GM12878 (cell line): ENCODE measurements around the gene PI4KA. TPM values are rescaled to one million over a fixed set of nuclear protein-coding genes. Genes with fewer than 3 reads are reported as not detected.

Source experiments
- ATAC-seq: fragments of 200-7000 bp; cut with Tn5 transposase; 3 replicates; pipeline ENCODE4 v1.9.1; 2020; ENCODE audit warnings: mild to moderate bottlenecking, moderate library complexity
- BruUV-seq: library from RNA; stranded (reverse); fragments of 400-500 nt; replicated peaks from 2 replicates; lab custom pipeline; 2021; lab: Mats Ljungman, UMichigan
- CTCF ChIA-PET: fragments of 300-600 bp; sonication (Branson Sonifier 250); formaldehyde crosslinking; extraction: SDS; loops from one replicate; lab custom pipeline; 2021; ENCODE audit warnings: inconsistent platforms; lab: Yijun Ruan, JAX
- POLR2A ChIA-PET: fragments of 350-600 bp; formaldehyde crosslinking; extraction: SDS; loops from one replicate; lab custom pipeline; 2021; ENCODE audit warnings: inconsistent platforms; lab: Charles Lee
- RAD21 ChIA-PET: fragments of 300-600 bp; sonication (Branson Sonifier 250); formaldehyde crosslinking; loops from one replicate; lab custom pipeline; 2023; ENCODE audit warnings: antibody characterized with exemption; ENCODE audit not compliant: unreplicated experiment; lab: Charles Lee
- SMC1A ChIA-PET: fragments of 300-600 bp; sonication (Branson Sonifier 250); formaldehyde crosslinking; loops from one replicate; lab custom pipeline; 2023; ENCODE audit not compliant: unreplicated experiment, uncharacterized antibody; lab: Charles Lee
- DNase-seq: peaks from one replicate; pipeline ENCODE4 v3.0.0-alpha.2; 2011; ENCODE audit warnings: low read depth, low spot score
- FAIRE-seq: peaks from 3 replicates; lab custom pipeline; 2011; peaks lifted over from hg19 to GRCh38; lab: Jason Lieb, UNC
- H2AFZ ChIP-seq: 2 replicates; pipeline ENCODE4 v1.6.0; 2011; ENCODE audit warnings: low read depth, low read length, control low read depth; ENCODE audit not compliant: control insufficient read depth
- H3K27ac ChIP-seq: 2 replicates; pipeline ENCODE4 v1.5.1; 2011; ENCODE audit warnings: control low read depth; ENCODE audit not compliant: control insufficient read depth, insufficient read depth
- H3K27me3 ChIP-seq, 2 experiments: replicated peaks in 1 of 2; 2 replicates each; pipeline versions ENCODE4 v1.6.0 to v1.6.1; 2011; ENCODE audit warnings: low read length in 1 of 2; ENCODE audit not compliant: control insufficient read depth in 2 of 2, insufficient read depth in 2 of 2
- H3K36me3 ChIP-seq, 2 experiments: 2 replicates each; pipeline ENCODE4 v1.5.1; 2011; ENCODE audit warnings: low read length in 1 of 2; ENCODE audit not compliant: control insufficient read depth in 2 of 2, insufficient read depth in 2 of 2
- H3K4me1 ChIP-seq: 2 replicates; pipeline ENCODE4 v1.6.1; 2011; ENCODE audit warnings: mild to moderate bottlenecking, low read length, moderate library complexity, mixed read lengths; ENCODE audit not compliant: control insufficient read depth, insufficient read depth
- H3K4me2 ChIP-seq: 2 replicates; pipeline ENCODE4 v1.6.0; 2011; ENCODE audit warnings: control low read depth; ENCODE audit not compliant: control insufficient read depth, insufficient read depth
- H3K4me3 ChIP-seq: fragments of 200-600 bp; sonication (generic); 2 replicates; pipeline ENCODE4 v1.5.1; 2016
- H3K79me2 ChIP-seq: 2 replicates; pipeline ENCODE4 v1.6.0; 2011; ENCODE audit warnings: low read length; ENCODE audit not compliant: control insufficient read depth, insufficient read depth
- H3K9ac ChIP-seq: 2 replicates; pipeline ENCODE4 v1.8.0; 2011; ENCODE audit warnings: low read length, control low read depth, mixed read lengths; ENCODE audit not compliant: control insufficient read depth, insufficient read depth
- H3K9me3 ChIP-seq: replicated peaks from 3 replicates; pipeline ENCODE4 v1.5.1; 2011; ENCODE audit warnings: mild to moderate bottlenecking, low read length; ENCODE audit not compliant: control insufficient read depth, insufficient read depth
- H4K20me1 ChIP-seq: 2 replicates; pipeline ENCODE4 v1.6.0; 2011; ENCODE audit not compliant: control insufficient read depth, insufficient read depth
- EP300 ChIP-seq, 2 experiments: fragments of 150-350 bp in 1 of 2; IDR thresholded peaks; 2 replicates each; pipeline ENCODE4 v1.6.1; 2011 to 2012; ENCODE audit warnings: low read depth in 2 of 2, low read length in 2 of 2, borderline replicate concordance in 1 of 2, improper control_type of control experiment in 1 of 2, inconsistent platforms in 1 of 2; ENCODE audit not compliant: control insufficient read depth in 1 of 2
- ETV6 ChIP-seq, 2 experiments: fragments of 450-650 bp in 1 of 2; IDR thresholded peaks in 1 of 2; conservative IDR thresholded peaks in 1 of 2; 2 replicates each; pipeline ENCODE4 v1.6.1; 2014; ENCODE audit warnings: antibody characterized with exemption in 1 of 2, borderline replicate concordance in 1 of 2, low read depth in 1 of 2, mild to moderate bottlenecking in 1 of 2, moderate library complexity in 1 of 2
- FOXM1 ChIP-seq: IDR thresholded peaks from 2 replicates; pipeline ENCODE4 v1.6.1; 2012; ENCODE audit warnings: low read depth, mild to moderate bottlenecking, inconsistent platforms, low read length, moderate library complexity
- PAX8 ChIP-seq: fragments of 450-650 bp; IDR thresholded peaks from 2 replicates; pipeline ENCODE4 v1.6.1; 2017; ENCODE audit warnings: mild to moderate bottlenecking, moderate library complexity
- POLR2AphosphoS5 ChIP-seq: IDR thresholded peaks from 2 replicates; pipeline ENCODE4 v1.6.1; 2011; ENCODE audit warnings: mild to moderate bottlenecking, low read length, inconsistent platforms
- RAD51 ChIP-seq: fragments of 450-650 bp; IDR thresholded peaks from 2 replicates; pipeline ENCODE4 v1.6.1; 2016; ENCODE audit warnings: moderate library complexity, mild to moderate bottlenecking, inconsistent platforms
- RUNX3 ChIP-seq: IDR thresholded peaks from 2 replicates; pipeline ENCODE4 v1.6.1; 2012; ENCODE audit warnings: low read length, inconsistent platforms
- SKIL ChIP-seq: fragments of 450-650 bp; IDR thresholded peaks from 2 replicates; pipeline ENCODE4 v1.6.1; 2017; ENCODE audit warnings: mild to moderate bottlenecking, low read depth, inconsistent platforms; ENCODE audit not compliant: poor library complexity, severe bottlenecking
- SMAD5 ChIP-seq: IDR thresholded peaks from 2 replicates; pipeline ENCODE4 v1.6.1; 2016; ENCODE audit warnings: antibody characterized with exemption, low read depth
- SMC3 ChIP-seq: IDR thresholded peaks from 2 replicates; pipeline ENCODE4 v1.6.1; 2011; ENCODE audit warnings: low read length, improper control_type of control experiment, borderline replicate concordance
- SP1 ChIP-seq: IDR thresholded peaks from one replicate; pipeline ENCODE4 v1.6.1; 2011; ENCODE audit warnings: low read depth, low read length
- STAT1 ChIP-seq: fragments of 450-650 bp; conservative IDR thresholded peaks from 2 replicates; pipeline ENCODE4 v1.6.1; 2014; ENCODE audit warnings: antibody characterized with exemption, mild to moderate bottlenecking
- TBL1XR1 ChIP-seq: IDR thresholded peaks from 2 replicates; pipeline ENCODE4 v1.6.1; 2012; ENCODE audit warnings: low read depth, low read length, improper control_type of control experiment
- WGBS: methylation state at CpG from one replicate; pipeline ENCODE4 v1.1.6; 2016; ENCODE audit warnings: low lambda C conversion rate; ENCODE audit not compliant: insufficient replicate concordance, insufficient coverage; ENCODE audit errors: missing lambda C conversion rate; 5-methylcytosine and 5-hydroxymethylcytosine counted together
- in situ Hi-C: fragments of 300-500 bp; cut with MboI; formaldehyde crosslinking; loops from 9 replicates; pipeline ENCODE4 v1.14.3; 2018; ENCODE audit warnings: mixed read lengths
- intact Hi-C: fragments of 100-400 bp; cut with micrococcal nuclease; formaldehyde crosslinking; loops from one replicate; pipeline ENCODE4 v1.14.2; 2022; ENCODE audit not compliant: unreplicated experiment
- polyA plus RNA-seq, 11 experiments: library from polyadenylated mRNA; depleted of rRNA in 4 of 11; unstranded in 6 of 11; stranded (reverse) in 5 of 11; fragments of >200 nt; fragmentation: Nextera tagmentation in 4 of 11; fragmentation: Illumina TruSeq in 1 of 11; extraction: Ambion mirVana in 4 of 11; extraction: Trizol in 1 of 11; gene quantifications; 1 replicate in 1 of 11; 2 replicates in 10 of 11; pipeline versions ENCODE4 v1.2.1 to v1.2.3, GENCODE V29; 2011 to 2016; ENCODE audit warnings: inconsistent platforms in 2 of 11, missing spikeins in 2 of 11, low read depth in 1 of 11
- total RNA-seq, 4 experiments: library from RNA; depleted of rRNA in 3 of 4; stranded (reverse); fragments of >200 nt in 3 of 4; fragmentation: Illumina TruSeq in 1 of 4; extraction: Trizol in 1 of 4; gene quantifications; 2 replicates each; pipeline versions ENCODE4 v1.2.1 to v1.2.3, GENCODE V29; 2013 to 2021
- TF ChIP-seq, protein P1 (sequence below): IDR thresholded peaks from 2 replicates; pipeline ENCODE4 v1.6.1; 2012; ENCODE audit warnings: low read depth, low read length, improper control_type of control experiment
- TF ChIP-seq, protein P2 (sequence below): fragments of 450-650 bp; IDR thresholded peaks from 2 replicates; pipeline ENCODE4 v1.6.1; 2017; ENCODE audit warnings: mild to moderate bottlenecking
- TF ChIP-seq, protein P3 (sequence below): fragments of 450-650 bp; IDR thresholded peaks from 2 replicates; pipeline ENCODE4 v1.6.1; 2017; ENCODE audit warnings: antibody characterized with exemption, mild to moderate bottlenecking, moderate library complexity

The PI4KA gene
- total and polyA plus RNA-seq, 10 of the 15 experiments (the other 5 are each of a cell fraction or from before 2014, with no cell fraction given) = 4.2 to 78.4 (median 42.1) TPM

- H3K79me2 ChIP-seq = no peaks in the 10 kb centered on the region
- H3K9me3 ChIP-seq = no peaks in the 10 kb centered on the region; the same call in 2 of the 3 replicates
- no peak overlapping the region for H3K9ac ChIP-seq
- no peaks in the 10 kb centered on the region for H3K36me3 ChIP-seq
- 24% methylated on average over 1 of the region's 1 CpG for WGBS
- H4K20me1 ChIP-seq = no peaks in the 10 kb centered on the region
- H3K27ac ChIP-seq = no peak overlapping the region
- POLR2A ChIA-PET = interaction anchor here (0.5 to 0.6 kb wide), 2 partner anchors 280 to 1351 kb away, joined by 3 to 4 read pairs; no protein-coding TSS in a partner anchor
- no peaks in the 10 kb centered on the region for H3K4me1 ChIP-seq
- ATAC-seq (no peak), FAIRE-seq (no peak), DNase-seq (no peak)
- SMC1A ChIA-PET = no interaction called here
- intact Hi-C loops (no loop called here), in situ Hi-C loops (no loop called here)
- H3K27me3 ChIP-seq = no peaks in the 10 kb centered on the region
- H3K4me2 ChIP-seq = no peak overlapping the region
- CTCF ChIA-PET = interaction anchor here (0.7 kb wide), 1 partner anchor 69 kb away, joined by 3 read pairs; no protein-coding TSS in a partner anchor
- no peak overlapping the region for H2AFZ ChIP-seq
- BruUV-seq = no TSS peak
- H3K4me3 ChIP-seq = no peak overlapping the region
- RAD21 ChIA-PET = no interaction called here
- TF ChIP-seq, protein P1, sequence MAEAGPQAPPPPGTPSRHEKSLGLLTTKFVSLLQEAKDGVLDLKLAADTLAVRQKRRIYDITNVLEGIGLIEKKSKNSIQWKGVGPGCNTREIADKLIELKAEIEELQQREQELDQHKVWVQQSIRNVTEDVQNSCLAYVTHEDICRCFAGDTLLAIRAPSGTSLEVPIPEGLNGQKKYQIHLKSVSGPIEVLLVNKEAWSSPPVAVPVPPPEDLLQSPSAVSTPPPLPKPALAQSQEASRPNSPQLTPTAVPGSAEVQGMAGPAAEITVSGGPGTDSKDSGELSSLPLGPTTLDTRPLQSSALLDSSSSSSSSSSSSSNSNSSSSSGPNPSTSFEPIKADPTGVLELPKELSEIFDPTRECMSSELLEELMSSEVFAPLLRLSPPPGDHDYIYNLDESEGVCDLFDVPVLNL = no peak
- TF ChIP-seq PAX8 (no peak), POLR2AphosphoS5 (no peak), SP1 (no peak), RUNX3 (no peak), SMC3 (no peak), SMAD5 (no peak), RAD51 (no peak), TBL1XR1 (no peak), EP300 (IDR thresholded peaks at IDR 0.05; ENCODE audit: borderline replicate concordance in 1 of 2, control insufficient read depth in 1 of 2, low read depth in 2 of 2, low read length in 2 of 2) (no peak), ETV6 (conservative IDR thresholded peaks at IDR 0.05 in 1 of 2, IDR thresholded peaks at IDR 0.05 in 1 of 2; ENCODE audit: borderline replicate concordance in 1 of 2, low read depth in 1 of 2) (no peak), SKIL (no peak), FOXM1 (no peak), STAT1 (no peak)
- TF ChIP-seq, protein P2, sequence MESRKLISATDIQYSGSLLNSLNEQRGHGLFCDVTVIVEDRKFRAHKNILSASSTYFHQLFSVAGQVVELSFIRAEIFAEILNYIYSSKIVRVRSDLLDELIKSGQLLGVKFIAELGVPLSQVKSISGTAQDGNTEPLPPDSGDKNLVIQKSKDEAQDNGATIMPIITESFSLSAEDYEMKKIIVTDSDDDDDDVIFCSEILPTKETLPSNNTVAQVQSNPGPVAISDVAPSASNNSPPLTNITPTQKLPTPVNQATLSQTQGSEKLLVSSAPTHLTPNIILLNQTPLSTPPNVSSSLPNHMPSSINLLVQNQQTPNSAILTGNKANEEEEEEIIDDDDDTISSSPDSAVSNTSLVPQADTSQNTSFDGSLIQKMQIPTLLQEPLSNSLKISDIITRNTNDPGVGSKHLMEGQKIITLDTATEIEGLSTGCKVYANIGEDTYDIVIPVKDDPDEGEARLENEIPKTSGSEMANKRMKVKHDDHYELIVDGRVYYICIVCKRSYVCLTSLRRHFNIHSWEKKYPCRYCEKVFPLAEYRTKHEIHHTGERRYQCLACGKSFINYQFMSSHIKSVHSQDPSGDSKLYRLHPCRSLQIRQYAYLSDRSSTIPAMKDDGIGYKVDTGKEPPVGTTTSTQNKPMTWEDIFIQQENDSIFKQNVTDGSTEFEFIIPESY = no peak
- TF ChIP-seq, protein P3, sequence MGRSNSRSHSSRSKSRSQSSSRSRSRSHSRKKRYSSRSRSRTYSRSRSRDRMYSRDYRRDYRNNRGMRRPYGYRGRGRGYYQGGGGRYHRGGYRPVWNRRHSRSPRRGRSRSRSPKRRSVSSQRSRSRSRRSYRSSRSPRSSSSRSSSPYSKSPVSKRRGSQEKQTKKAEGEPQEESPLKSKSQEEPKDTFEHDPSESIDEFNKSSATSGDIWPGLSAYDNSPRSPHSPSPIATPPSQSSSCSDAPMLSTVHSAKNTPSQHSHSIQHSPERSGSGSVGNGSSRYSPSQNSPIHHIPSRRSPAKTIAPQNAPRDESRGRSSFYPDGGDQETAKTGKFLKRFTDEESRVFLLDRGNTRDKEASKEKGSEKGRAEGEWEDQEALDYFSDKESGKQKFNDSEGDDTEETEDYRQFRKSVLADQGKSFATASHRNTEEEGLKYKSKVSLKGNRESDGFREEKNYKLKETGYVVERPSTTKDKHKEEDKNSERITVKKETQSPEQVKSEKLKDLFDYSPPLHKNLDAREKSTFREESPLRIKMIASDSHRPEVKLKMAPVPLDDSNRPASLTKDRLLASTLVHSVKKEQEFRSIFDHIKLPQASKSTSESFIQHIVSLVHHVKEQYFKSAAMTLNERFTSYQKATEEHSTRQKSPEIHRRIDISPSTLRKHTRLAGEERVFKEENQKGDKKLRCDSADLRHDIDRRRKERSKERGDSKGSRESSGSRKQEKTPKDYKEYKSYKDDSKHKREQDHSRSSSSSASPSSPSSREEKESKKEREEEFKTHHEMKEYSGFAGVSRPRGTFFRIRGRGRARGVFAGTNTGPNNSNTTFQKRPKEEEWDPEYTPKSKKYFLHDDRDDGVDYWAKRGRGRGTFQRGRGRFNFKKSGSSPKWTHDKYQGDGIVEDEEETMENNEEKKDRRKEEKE = no peak
Measured at GRCh38 chr22:20663137-20663828, 195.3 kb downstream of the PI4KA start.
